ENCODE results near the gene NME5. TPM values are rescaled to one million over a fixed set of nuclear protein-coding genes. Genes with fewer than 3 reads are reported as not detected.

The NME5 gene
- total and polyA plus RNA-seq, 2 of the 4 experiments (the other 2 are of a cell fraction): 0.17 to 0.18 TPM

DNA sequence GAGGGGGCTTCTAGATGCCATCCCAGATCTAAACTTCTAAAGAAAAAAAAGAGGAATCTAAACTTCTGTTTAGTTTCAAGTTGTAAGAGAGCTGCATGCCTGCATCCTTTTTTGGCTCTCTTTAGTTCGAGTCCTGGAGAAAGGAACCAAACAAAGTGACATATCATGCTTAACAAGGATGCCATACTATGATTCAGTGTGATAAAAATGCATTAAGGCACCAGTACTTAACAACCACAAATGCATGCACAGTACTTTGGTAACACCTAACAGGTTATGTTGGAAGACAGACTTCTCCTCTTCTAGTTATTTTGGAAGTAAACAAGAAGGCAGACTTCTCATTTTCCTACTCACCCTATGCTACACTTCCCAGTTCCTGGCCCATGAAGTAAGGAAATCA, 27.3 kb downstream of the NME5 start:
- Histone ChIP-seq H2AFZ (replicated peaks; ENCODE audit: low read length, poor library complexity) (no peak overlapping the region), H3K27me3 (ENCODE audit: control insufficient read depth, insufficient read depth, low read length) (peaks cover 4% of the 10 kb centered on the region), H2BK5ac (ENCODE audit: low read depth, low read length, poor library complexity, severe bottlenecking) (no peak overlapping the region), H2BK120ac (ENCODE audit: low read depth, low read length) (no peak overlapping the region), H3K18ac (ENCODE audit: low read depth, low read length) (no peak overlapping the region), H2AK9ac (replicated peaks; ENCODE audit: low read depth, low read length, poor library complexity) (no peak overlapping the region), H4K5ac (ENCODE audit: low read depth, low read length) (no peak overlapping the region), H2BK20ac (ENCODE audit: low read depth, low read length) (no peak overlapping the region), H3K14ac (replicated peaks; ENCODE audit: low read depth, low read length) (no peak overlapping the region), H3K9me1 (ENCODE audit: insufficient read depth, low read length) (no peaks in the 10 kb centered on the region), H3K23ac (ENCODE audit: low read depth, low read length) (no peak overlapping the region), H2BK15ac (ENCODE audit: low read depth, low read length) (no peak overlapping the region), H3K4me3 (ENCODE audit: insufficient read depth, low read depth, low read length) (no peak overlapping the region), H3K9ac (ENCODE audit: low read depth, low read length) (no peak overlapping the region), H3K9me3 (ENCODE audit: control insufficient read depth, insufficient read depth, low read length) (no peaks in the 10 kb centered on the region), H3K36me3 (ENCODE audit: control insufficient read depth, insufficient read depth, low read length) (no peaks in the 10 kb centered on the region), H3K27ac (ENCODE audit: insufficient read depth, low read length) (no peak overlapping the region), H4K20me1 (ENCODE audit: insufficient read depth, low read length) (no peaks in the 10 kb centered on the region), H4K8ac (ENCODE audit: low read depth in 2 of 2, low read length in 2 of 2) (no peak overlapping the region), H3K4me2 (ENCODE audit: low read depth, low read length) (no peak overlapping the region), H3K4me1 (ENCODE audit: control insufficient read depth, insufficient read depth, low read length) (no peaks in the 10 kb centered on the region), H3K56ac (ENCODE audit: extremely low read depth, insufficient read depth, low read length) (no peak overlapping the region), H2AK5ac (ENCODE audit: low read depth, low read length) (no peak overlapping the region), H3K4ac (ENCODE audit: low read depth, low read length) (no peak overlapping the region), H3K79me1 (ENCODE audit: low read depth in 1 of 2, low read length in 2 of 2) (no peaks in the 10 kb centered on the region), H4K91ac (ENCODE audit: insufficient read depth, low read depth, low read length) (no peak overlapping the region)
- dilution Hi-C loops (cut with HindIII; ENCODE audit: low sequenced_read_pairs, unreplicated experiment) (no loop called here), intact Hi-C loops (cut with micrococcal nuclease) (no loop called here), in situ Hi-C loops (cut with MboI; ENCODE audit: low sequenced_read_pairs) (no loop called here)
- CTCF ChIA-PET: interaction anchor here (1.2 kb wide), 1 partner anchor 22 kb away, joined by 4 read pairs; no protein-coding TSS in a partner anchor
- POLR2A ChIA-PET (ENCODE audit: unreplicated experiment): no interaction called here
- no TSS peak for BruUV-seq (replicated peaks)
- DNase-seq: peak; percentile 8
- peak; percentile 32; the same call in 1 of the 2 replicates for ATAC-seq (ENCODE audit: low read depth)
- TF ChIP-seq CHD1 (IDR thresholded peaks at IDR 0.05; ENCODE audit: low read depth, low read length): no peak
- no peak for TF ChIP-seq RCOR1 (IDR thresholded peaks at IDR 0.05; ENCODE audit: insufficient replicate concordance, low read length)
- no peak for TF ChIP-seq MAZ (IDR thresholded peaks at IDR 0.05; ENCODE audit: borderline replicate concordance, low read depth, low read length)
- TF ChIP-seq SMC3 (IDR thresholded peaks at IDR 0.05; ENCODE audit: low read depth, low read length): no peak
- no peak for TF ChIP-seq POLR2A (IDR thresholded peaks at IDR 0.05; ENCODE audit: low read depth, low read length)
- TF ChIP-seq BHLHE40 (IDR thresholded peaks at IDR 0.05; ENCODE audit: low read depth, low read length): no peak
- TF ChIP-seq NFE2L2 (IDR thresholded peaks at IDR 0.05; ENCODE audit: low read depth, low read length): no peak
- no peak for TF ChIP-seq RAD21 (IDR thresholded peaks at IDR 0.05; ENCODE audit: low read length)
- TF ChIP-seq CEBPB (IDR thresholded peaks at IDR 0.05; ENCODE audit: low read depth, low read length): no peak
- TF ChIP-seq, protein P1, sequence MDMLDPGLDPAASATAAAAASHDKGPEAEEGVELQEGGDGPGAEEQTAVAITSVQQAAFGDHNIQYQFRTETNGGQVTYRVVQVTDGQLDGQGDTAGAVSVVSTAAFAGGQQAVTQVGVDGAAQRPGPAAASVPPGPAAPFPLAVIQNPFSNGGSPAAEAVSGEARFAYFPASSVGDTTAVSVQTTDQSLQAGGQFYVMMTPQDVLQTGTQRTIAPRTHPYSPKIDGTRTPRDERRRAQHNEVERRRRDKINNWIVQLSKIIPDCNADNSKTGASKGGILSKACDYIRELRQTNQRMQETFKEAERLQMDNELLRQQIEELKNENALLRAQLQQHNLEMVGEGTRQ (IDR thresholded peaks at IDR 0.05; ENCODE audit: low read depth, low read length): no peak
- TF ChIP-seq RFX5 (IDR thresholded peaks at IDR 0.05; ENCODE audit: low read depth, low read length): no peak
- WGBS, 2 experiments (ENCODE audit: extremely low coverage in 2 of 2, insufficient read length in 1 of 2): no CpG with 5 or more reads among the region's 1 CpG
